Measurements from ENCODE around the gene PID1. TPM values are rescaled to one million over a fixed set of nuclear protein-coding genes. Genes with fewer than 3 reads are reported as not detected.

Gene PID1
- total RNA-seq, 2 donors from 2014 or later = 30.2 to 40.3 TPM

- Histone ChIP-seq H3K36me3 (no peaks in the 10 kb centered on the region), H3K27me3 (no peaks in the 10 kb centered on the region), H3K9ac (ENCODE audit: low read depth in 2 of 2, low read length in 2 of 2) (no peak overlapping the region), H3K9me3 (no peaks in the 10 kb centered on the region), H3K4me3 (no peak overlapping the region), H3K4me1 (no peaks in the 10 kb centered on the region), H3K27ac (no peak overlapping the region)
- DNase-seq = no peak
- TF ChIP-seq CTCF (IDR thresholded peaks at IDR 0.05) = no peak
- intact Hi-C loops (cut with DNase I) = no loop called here
Observed at GRCh38 chr2:229118927-229119326, 152.2 kb downstream of the PID1 start.

- Histone ChIP-seq H3K36me3 (no peaks in the 10 kb centered on the region), H3K4me3 (no peak overlapping the region), H3K4me1 (no peaks in the 10 kb centered on the region), H3K27ac (no peak overlapping the region), H3K9me3 (no peaks in the 10 kb centered on the region), H3K9ac (ENCODE audit: low read depth in 2 of 2, low read length in 2 of 2) (no peak overlapping the region), H3K27me3 (no peaks in the 10 kb centered on the region)
- intact Hi-C loops (cut with DNase I) = no loop called here
- no peak for TF ChIP-seq CTCF (IDR thresholded peaks at IDR 0.05)
- no peak for DNase-seq
Observed at GRCh38 chr2:229118336-229118735, 152.8 kb downstream of the PID1 start.

- H3K9ac ChIP-seq (ENCODE audit: low read depth in 2 of 2, low read length in 2 of 2) = no peak overlapping the region
- H3K4me1 ChIP-seq = no peaks in the 10 kb centered on the region
- no peak overlapping the region for H3K4me3 ChIP-seq
- intact Hi-C loops (cut with DNase I) = no loop called here
- no peaks in the 10 kb centered on the region for H3K9me3 ChIP-seq
- DNase-seq = no peak
- no peak overlapping the region for H3K27ac ChIP-seq
- no peaks in the 10 kb centered on the region for H3K36me3 ChIP-seq
- no peak for TF ChIP-seq CTCF (IDR thresholded peaks at IDR 0.05)
- H3K27me3 ChIP-seq = no peaks in the 10 kb centered on the region
Observed at GRCh38 chr2:229111744-229112143, 159.3 kb downstream of the PID1 start.

- TF ChIP-seq CTCF (IDR thresholded peaks at IDR 0.05) = no peak
- H3K9ac ChIP-seq (ENCODE audit: low read depth in 2 of 2, low read length in 2 of 2) = no peak overlapping the region
- intact Hi-C loops (cut with DNase I) = no loop called here
- H3K36me3 ChIP-seq = no peaks in the 10 kb centered on the region
- H3K27me3 ChIP-seq = no peaks in the 10 kb centered on the region
- H3K4me1 ChIP-seq = no peaks in the 10 kb centered on the region
- no peaks in the 10 kb centered on the region for H3K9me3 ChIP-seq
- no peak for DNase-seq
- H3K4me3 ChIP-seq = no peak overlapping the region
- no peak overlapping the region for H3K27ac ChIP-seq
Observed at GRCh38 chr2:229109195-229109594, 161.9 kb downstream of the PID1 start.

GRCh38 chr2:229107601-229108000 is 163.5 kb downstream of the PID1 start:
- Histone ChIP-seq H3K4me3 (no peak overlapping the region), H3K9me3 (no peaks in the 10 kb centered on the region), H3K27ac (no peak overlapping the region), H3K36me3 (no peaks in the 10 kb centered on the region), H3K4me1 (no peaks in the 10 kb centered on the region), H3K27me3 (no peaks in the 10 kb centered on the region), H3K9ac (ENCODE audit: low read depth in 2 of 2, low read length in 2 of 2) (no peak overlapping the region)
- intact Hi-C loops (cut with DNase I) = no loop called here
- DNase-seq = no peak
- TF ChIP-seq CTCF (IDR thresholded peaks at IDR 0.05) = no peak

GRCh38 chr2:229104974-229105387 is 166.1 kb downstream of the PID1 start:
- Histone ChIP-seq H3K36me3 (no peaks in the 10 kb centered on the region), H3K9me3 (no peaks in the 10 kb centered on the region), H3K9ac (ENCODE audit: low read depth in 2 of 2, low read length in 2 of 2) (no peak overlapping the region), H3K27me3 (no peaks in the 10 kb centered on the region), H3K27ac (no peak overlapping the region), H3K4me1 (no peaks in the 10 kb centered on the region), H3K4me3 (no peak overlapping the region)
- no peak for DNase-seq
- intact Hi-C loops (cut with DNase I) = no loop called here
- TF ChIP-seq CTCF (IDR thresholded peaks at IDR 0.05) = no peak

All from colonic mucosa (tissue), 4 donors.